OCI-LY1 (cell line): ENCODE data around the gene DENND4A.

Experiments
- CTCF ChIP-seq: fragments of 200-600 bp; sonication (generic), shearing (Covaris generic); IDR thresholded peaks from 2 replicates; pipeline ENCODE4 v1.5.1; 2017; ENCODE audit warnings: mild to moderate bottlenecking, antibody characterized with exemption, low read length, moderate library complexity, mixed read lengths
- EZH2 ChIP-seq: fragments of 200-600 bp; sonication (generic), shearing (Covaris generic); IDR thresholded peaks from 2 replicates; pipeline ENCODE4 v1.8.0; 2017; ENCODE audit warnings: borderline replicate concordance, mixed run types, mild to moderate bottlenecking, antibody characterized with exemption, low read length, moderate library complexity, mixed read lengths

GRCh38 chr15:65832549-65833364 is 40.7 kb upstream of the DENND4A start:
- TF ChIP-seq CTCF (0 out of 2 replicates have a peak, but pooled peaks have one; percentile 5), EZH2 (no peak)
